IPS-11a (cell line): ENCODE results near the gene KIAA1549.

ENCODE experiments used
- H3K4me3 ChIP-seq: one replicate; pipeline ENCODE4 v1.5.1; 2013; ENCODE audit warnings: low read depth, low read length, control low read depth

KIAA1549 gene

DNA sequence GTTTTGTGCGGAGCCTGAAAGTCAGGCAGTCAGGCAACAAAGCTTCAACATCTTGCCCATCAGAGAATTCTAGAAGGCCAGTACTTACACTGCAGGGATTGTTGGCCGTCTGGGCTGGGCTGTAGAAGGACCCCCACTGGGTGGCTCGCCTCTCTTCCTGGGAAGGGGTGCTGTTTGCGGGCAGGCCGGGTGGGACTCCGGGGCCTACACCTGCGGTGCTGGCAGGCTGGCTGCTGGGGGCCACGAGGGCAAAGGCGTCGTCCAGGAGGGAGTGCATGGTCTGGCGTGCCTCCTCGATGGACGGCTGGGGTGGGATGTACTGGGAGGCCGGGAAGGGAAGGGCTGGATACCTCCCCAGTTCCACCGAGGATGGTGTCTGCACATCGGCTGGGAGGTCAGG is 120.1 kb downstream of the KIAA1549 start:
- no peak overlapping the region for H3K4me3 ChIP-seq

GRCh38 chr7:138857728-138858127 is 123.5 kb downstream of the KIAA1549 start:
- no peak overlapping the region for H3K4me3 ChIP-seq

DNA sequence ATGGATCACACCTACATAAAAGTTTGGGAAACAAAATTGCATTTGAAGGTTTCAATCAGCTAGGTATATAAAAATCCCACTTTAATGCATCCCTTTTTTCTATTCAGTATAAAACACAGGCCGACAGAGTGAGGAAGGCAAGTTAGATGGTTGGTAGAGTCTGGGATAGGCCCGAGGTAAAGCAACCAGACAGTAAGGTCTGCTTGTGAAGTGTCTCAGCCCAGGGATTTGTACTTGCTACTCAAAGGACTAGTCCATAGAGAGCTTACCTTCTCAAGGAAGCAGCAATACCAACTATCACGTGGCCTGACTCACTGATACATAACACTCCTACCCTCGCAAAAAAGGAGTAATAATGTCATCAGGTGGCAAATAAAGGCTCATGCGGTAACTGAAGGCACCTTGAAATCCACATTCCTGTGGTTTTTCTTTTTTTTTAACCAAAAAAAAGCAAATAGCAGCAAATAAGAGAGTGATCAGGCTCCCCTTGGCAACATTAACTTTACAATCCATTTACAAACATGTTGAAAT is 127.0 kb downstream of the KIAA1549 start:
- H3K4me3 ChIP-seq = no peak overlapping the region

- no peak overlapping the region for H3K4me3 ChIP-seq
Observed at GRCh38 chr7:138853448-138853847, 127.7 kb downstream of the KIAA1549 start.

GRCh38 chr7:138852469-138852868 is 128.7 kb downstream of the KIAA1549 start:
- no peak overlapping the region for H3K4me3 ChIP-seq

- H3K4me3 ChIP-seq = no peak overlapping the region
Observed at GRCh38 chr7:138849701-138850100, 131.5 kb downstream of the KIAA1549 start.

DNA sequence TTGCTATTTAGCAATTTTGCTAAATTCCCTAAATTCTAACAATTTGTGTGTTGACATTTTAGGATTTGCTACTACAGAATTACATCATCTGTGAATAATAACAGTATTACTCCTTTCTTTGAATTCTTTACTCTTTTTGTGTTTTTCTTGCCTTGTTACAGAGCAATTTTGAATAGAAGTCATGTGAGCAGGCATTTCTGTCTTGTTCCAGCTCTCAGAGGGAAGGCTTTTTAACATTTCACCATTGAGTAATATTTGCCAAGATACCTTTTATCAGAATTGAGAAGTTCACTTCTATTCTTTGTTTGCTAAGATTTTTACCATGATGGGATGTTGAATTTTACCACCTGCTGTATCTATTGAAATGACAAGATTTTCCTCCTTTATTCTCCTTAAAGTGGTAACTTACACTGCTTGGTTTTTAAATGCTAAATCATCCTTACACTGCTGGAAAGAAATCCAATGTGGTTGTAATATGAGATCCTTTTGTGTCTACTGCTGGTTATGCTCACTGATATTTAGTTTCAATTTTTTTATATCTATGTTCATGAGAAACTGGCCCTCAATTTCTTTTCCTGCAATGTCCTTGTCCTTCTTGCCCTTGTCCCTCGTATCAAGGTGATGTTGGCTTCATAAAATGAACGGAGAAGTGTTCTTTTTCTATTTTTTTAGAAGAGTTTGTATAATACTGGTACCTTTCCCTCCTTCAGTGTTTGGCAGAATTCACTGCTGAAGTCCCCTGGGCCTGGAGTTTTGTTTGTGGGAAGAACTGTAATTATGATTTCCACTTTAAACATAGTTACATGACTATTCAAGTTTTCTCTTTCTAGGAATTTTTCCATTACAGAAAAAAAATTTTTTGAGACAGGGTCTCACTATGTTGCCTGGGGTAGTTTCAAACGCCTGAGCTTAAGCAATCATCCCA is 132.9 kb downstream of the KIAA1549 start:
- H3K4me3 ChIP-seq = no peak overlapping the region

GRCh38 chr7:138845711-138846110 is 135.5 kb downstream of the KIAA1549 start:
- H3K4me3 ChIP-seq = no peak overlapping the region

GRCh38 chr7:138843632-138844580 is 137.3 kb downstream of the KIAA1549 start:
- no peak overlapping the region for H3K4me3 ChIP-seq

DNA sequence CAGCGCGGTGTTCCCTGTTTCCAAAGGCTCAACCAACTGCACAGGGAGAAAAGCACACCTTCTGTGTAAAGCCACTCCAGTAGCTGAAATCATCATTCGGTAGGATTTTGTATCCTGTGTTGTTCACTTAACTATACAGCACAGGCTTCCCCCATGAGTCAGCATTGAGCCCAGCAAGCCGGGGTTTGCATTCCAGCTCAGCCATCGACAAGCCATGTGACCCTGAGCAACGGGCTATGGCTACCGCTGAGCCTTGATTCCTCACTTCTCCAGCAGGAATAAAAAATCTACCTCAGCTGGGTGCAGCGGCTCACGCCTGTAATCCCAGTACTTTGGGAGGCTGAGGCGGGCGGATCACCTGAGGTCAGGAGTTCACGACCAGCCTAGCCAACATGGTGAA is 139.1 kb downstream of the KIAA1549 start:
- no peak overlapping the region for H3K4me3 ChIP-seq

GRCh38 chr7:138838166-138838565 is 143.0 kb downstream of the KIAA1549 start:
- no peak overlapping the region for H3K4me3 ChIP-seq

DNA sequence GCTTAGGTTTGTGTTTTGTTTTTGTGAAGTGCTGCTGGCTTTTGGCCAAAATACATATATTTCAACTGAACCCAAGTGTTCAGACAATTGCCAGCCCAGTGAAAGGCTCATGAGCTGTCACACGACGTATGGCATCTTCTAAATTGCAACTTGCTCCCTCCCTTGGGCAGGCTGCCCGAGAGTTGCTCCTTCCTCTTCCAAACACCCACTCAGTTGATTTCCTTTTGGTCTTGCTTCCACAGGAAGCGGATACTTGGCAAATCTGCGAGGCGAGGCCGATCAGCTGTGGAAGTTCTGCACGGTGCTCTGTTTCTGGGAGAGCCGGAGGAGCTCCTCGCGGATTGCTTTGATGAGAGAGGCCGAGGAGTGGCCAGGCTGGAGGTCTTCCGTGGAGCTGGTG is 143.6 kb downstream of the KIAA1549 start:
- no peak overlapping the region for H3K4me3 ChIP-seq

GRCh38 chr7:138835087-138835486 is 146.1 kb downstream of the KIAA1549 start:
- H3K4me3 ChIP-seq = no peak overlapping the region

GRCh38 chr7:138834583-138834982 is 146.6 kb downstream of the KIAA1549 start:
- H3K4me3 ChIP-seq = no peak overlapping the region

- H3K4me3 ChIP-seq = no peak overlapping the region
Observed at GRCh38 chr7:138833596-138833995, 147.6 kb downstream of the KIAA1549 start.

DNA sequence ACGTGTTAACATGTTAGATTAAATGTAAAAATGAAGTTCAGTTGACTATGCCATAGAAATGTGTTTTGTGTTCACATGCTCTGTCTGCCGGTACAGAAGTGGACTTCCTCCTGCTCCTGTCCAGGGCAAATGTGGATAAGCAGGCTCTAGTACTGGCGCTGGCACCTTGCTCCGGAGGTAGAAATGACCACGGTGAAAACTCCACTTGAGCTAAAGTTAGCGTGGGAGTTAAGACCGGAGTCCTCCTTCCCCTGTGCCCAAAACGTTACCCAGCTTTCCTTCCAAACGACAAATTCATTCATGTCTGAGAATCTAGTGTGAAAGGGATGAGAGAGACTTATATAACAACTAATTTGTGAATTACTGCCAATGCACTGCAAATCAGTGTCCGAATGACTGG is 148.2 kb downstream of the KIAA1549 start:
- no peak overlapping the region for H3K4me3 ChIP-seq

- H3K4me3 ChIP-seq = no peak overlapping the region
Observed at GRCh38 chr7:138829335-138829734, 151.9 kb downstream of the KIAA1549 start.

DNA sequence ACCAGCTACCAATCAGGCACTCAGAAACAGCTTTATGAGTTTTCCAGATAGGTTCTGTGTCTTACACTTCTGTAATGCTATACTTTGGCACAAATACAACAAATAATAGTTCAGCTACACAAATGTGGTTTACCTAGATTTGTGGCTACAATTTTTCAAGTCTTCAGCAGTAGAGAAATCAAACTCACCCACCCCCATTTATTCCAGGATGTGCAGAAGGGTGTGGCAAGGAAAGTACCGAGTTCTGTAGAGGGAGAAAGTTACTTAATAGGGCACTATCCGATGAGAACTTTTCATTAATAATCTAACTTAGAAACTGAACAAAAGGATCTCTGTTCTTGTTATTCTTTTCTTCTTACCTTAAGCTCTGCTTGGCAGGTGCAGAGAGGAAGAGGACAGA is 152.9 kb downstream of the KIAA1549 start:
- H3K4me3 ChIP-seq = no peak overlapping the region

DNA sequence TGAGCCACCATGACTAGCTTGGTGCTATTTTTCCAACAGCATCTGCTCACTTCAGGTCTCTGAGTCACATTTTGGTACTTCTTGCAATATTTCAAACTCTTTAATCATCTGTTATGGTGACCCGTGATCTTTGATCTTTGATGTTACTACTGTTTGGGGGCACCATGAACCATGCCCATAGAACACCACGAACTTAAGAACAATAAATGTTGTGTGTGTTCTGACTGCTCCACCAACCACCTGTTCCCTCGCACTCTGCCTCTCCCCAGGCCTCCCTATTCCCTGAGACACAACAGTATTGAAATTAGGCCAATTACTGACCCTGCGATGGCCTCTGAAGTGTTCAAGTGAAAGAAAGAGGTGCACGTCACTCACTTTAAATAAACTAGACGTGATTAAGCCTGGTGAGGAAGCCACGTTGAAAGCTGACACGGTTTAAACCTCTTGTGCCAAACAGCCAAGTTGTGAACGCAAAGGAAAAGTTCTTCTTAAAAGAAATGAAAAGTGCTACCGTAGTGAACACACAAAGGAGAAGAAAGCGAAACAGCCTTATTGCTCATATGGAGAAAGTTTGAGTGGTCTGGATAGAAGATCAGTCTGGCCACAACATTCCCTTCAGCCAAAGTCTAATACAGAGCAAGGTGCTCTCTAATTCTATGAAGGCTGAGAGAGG is 156.0 kb downstream of the KIAA1549 start:
- no peak overlapping the region for H3K4me3 ChIP-seq

DNA sequence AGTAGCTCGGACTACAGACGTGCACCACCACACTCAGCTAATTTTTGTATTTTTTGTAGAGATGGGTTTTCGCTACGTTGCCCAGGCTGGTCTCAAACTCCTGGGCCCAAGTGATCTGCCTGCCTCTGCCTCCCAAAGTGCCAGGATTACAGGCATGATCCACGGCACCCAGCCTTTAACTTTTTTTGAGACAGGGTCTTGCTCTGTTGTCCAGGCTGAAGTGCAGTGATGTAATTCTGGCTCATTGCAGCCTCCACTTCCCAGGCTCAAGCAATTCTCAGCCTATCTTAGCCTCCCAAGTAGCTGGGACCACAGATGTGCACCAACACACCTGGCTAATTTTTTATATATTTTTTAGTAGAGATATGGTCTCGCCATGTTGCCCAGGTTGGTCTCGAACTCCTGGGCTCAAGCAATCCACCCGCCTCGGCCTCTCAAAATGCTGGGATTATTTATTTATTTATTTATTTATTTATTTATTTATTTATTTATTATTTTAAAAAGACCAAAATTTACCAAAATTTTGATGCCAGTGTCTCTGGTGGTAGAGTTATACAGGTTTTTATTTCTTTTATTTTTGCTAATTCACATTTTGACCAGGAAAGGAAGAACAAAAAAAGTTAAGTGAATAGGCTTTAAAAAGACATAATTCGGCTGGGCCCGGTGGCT is 158.2 kb downstream of the KIAA1549 start:
- H3K4me3 ChIP-seq = no peak overlapping the region
